Keratinocyte (primary cell): ENCODE results near the gene AOAH.

Experiments used
- EZH2 ChIP-seq: IDR thresholded peaks from one replicate; pipeline ENCODE4 v1.6.1; 2012; ENCODE audit warnings: inconsistent platforms, mild to moderate bottlenecking, low read length, moderate library complexity
- TF ChIP-seq, protein P1 (sequence below), 3 experiments: IDR thresholded peaks in 1 of 3; conservative IDR thresholded peaks in 1 of 3; optimal IDR thresholded peaks in 1 of 3; 2 replicates in 2 of 3; 3 replicates in 1 of 3; pipeline versions ENCODE3 to v1.5.1; 2011; ENCODE audit warnings: low read length in 3 of 3, mild to moderate bottlenecking in 3 of 3, moderate library complexity in 2 of 3, control low read depth in 1 of 3, inconsistent platforms in 1 of 3; ENCODE audit not compliant: insufficient read depth in 2 of 3; ENCODE audit errors: extremely low read depth in 1 of 3

GRCh38 chr7:36512616-36513015, 211.7 kb downstream of the AOAH start:
- TF ChIP-seq, protein P1, sequence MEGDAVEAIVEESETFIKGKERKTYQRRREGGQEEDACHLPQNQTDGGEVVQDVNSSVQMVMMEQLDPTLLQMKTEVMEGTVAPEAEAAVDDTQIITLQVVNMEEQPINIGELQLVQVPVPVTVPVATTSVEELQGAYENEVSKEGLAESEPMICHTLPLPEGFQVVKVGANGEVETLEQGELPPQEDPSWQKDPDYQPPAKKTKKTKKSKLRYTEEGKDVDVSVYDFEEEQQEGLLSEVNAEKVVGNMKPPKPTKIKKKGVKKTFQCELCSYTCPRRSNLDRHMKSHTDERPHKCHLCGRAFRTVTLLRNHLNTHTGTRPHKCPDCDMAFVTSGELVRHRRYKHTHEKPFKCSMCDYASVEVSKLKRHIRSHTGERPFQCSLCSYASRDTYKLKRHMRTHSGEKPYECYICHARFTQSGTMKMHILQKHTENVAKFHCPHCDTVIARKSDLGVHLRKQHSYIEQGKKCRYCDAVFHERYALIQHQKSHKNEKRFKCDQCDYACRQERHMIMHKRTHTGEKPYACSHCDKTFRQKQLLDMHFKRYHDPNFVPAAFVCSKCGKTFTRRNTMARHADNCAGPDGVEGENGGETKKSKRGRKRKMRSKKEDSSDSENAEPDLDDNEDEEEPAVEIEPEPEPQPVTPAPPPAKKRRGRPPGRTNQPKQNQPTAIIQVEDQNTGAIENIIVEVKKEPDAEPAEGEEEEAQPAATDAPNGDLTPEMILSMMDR (optimal IDR thresholded peaks at IDR 0.05 in 1 of 3, IDR thresholded peaks at IDR 0.05 in 1 of 3, conservative IDR thresholded peaks at IDR 0.05 in 1 of 3; ENCODE audit: extremely low read depth in 1 of 3, insufficient read depth in 2 of 3, low read length in 3 of 3), result no peak
- TF ChIP-seq EZH2, result no peak
